ENCODE results near the gene SSU72.

SSU72 gene

GRCh38 chr1:1574721-1575537 is at the start of gene SSU72:
Gene SSU72 (minus strand): TSS chr1:1574863. CDS start chr1:1574557, 306 bp downstream.
- DNase-seq: peak; percentile 86

GRCh38 chr1:1623631-1624442 is 49.2 kb upstream of the SSU72 start:
- no peak for DNase-seq

- DNase-seq: no peak
These were observed 48.5 kb upstream of the SSU72 start for GRCh38 chr1:1623181-1623630.

- no peak for DNase-seq
These were observed 48.1 kb upstream of the SSU72 start for GRCh38 chr1:1622788-1623094.

- DNase-seq: no peak
These were observed 47.5 kb upstream of the SSU72 start for GRCh38 chr1:1622010-1622787.

- no peak for DNase-seq
These were observed 46.7 kb upstream of the SSU72 start for GRCh38 chr1:1621173-1622009.

GRCh38 chr1:1620433-1621139 is 45.9 kb upstream of the SSU72 start:
- no peak for DNase-seq

- no peak for DNase-seq
These were observed 45.3 kb upstream of the SSU72 start for GRCh38 chr1:1619917-1620361.

GRCh38 chr1:1618396-1619068 is 43.9 kb upstream of the SSU72 start:
- DNase-seq: no peak

- no peak for DNase-seq
These were observed 43.3 kb upstream of the SSU72 start for GRCh38 chr1:1617925-1618324.

GRCh38 chr1:1617516-1617915 is 42.9 kb upstream of the SSU72 start:
- no peak for DNase-seq

GRCh38 chr1:1616838-1617237 is 42.2 kb upstream of the SSU72 start:
- DNase-seq: no peak

GRCh38 chr1:1616045-1616790 is 41.6 kb upstream of the SSU72 start:
- peak; percentile 20 for DNase-seq

GRCh38 chr1:1615256-1616044 is 40.8 kb upstream of the SSU72 start, which contains the start of gene MIB2:
Gene MIB2 (plus strand): TSS chr1:1615500. CDS start chr1:1623453, 7,953 bp downstream.
- DNase-seq: peak; percentile 96

GRCh38 chr1:1614954-1615255 is 40.2 kb upstream of the SSU72 start:
- no peak for DNase-seq

- DNase-seq: peak; percentile 52
These were observed 39.7 kb upstream of the SSU72 start for GRCh38 chr1:1614204-1614953.

- no peak for DNase-seq
These were observed 38.9 kb upstream of the SSU72 start for GRCh38 chr1:1613509-1614082.

GRCh38 chr1:1612104-1612400 is 37.4 kb upstream of the SSU72 start:
- DNase-seq: no peak

GRCh38 chr1:1610796-1611195 is 36.1 kb upstream of the SSU72 start:
- no peak for DNase-seq

Data from activated effector memory CD4-positive, alpha-beta T cell treated with Interleukin-2 at 50 U/mL for 16 hours (primary cell).